ENCODE results near the gene SLC16A7.

The SLC16A7 gene

GRCh38 chr12:59780605-59781135, 184.8 kb downstream of the SLC16A7 start:
- no peak overlapping the region for H3K4me3 ChIP-seq (ENCODE audit: low read length)
- no peaks in the 10 kb centered on the region for H3K27me3 ChIP-seq (ENCODE audit: control insufficient read depth, insufficient read depth, low read length)
- H3K4me1 ChIP-seq (ENCODE audit: control insufficient read depth, insufficient read depth, low read length) = no peaks in the 10 kb centered on the region
- H3K9ac ChIP-seq (ENCODE audit: low read length) = no peak overlapping the region
- no peaks in the 10 kb centered on the region for H3K36me3 ChIP-seq (ENCODE audit: control insufficient read depth, insufficient read depth, low read length)
- H3K27ac ChIP-seq (ENCODE audit: low read depth, low read length) = no peak overlapping the region

GRCh38 chr12:59787610-59788009, 191.8 kb downstream of the SLC16A7 start:
- no peak overlapping the region for H3K27ac ChIP-seq (ENCODE audit: low read depth, low read length)
- H3K36me3 ChIP-seq (ENCODE audit: control insufficient read depth, insufficient read depth, low read length) = peaks cover 2% of the 10 kb centered on the region

GRCh38 chr12:59792647-59793046, 196.8 kb downstream of the SLC16A7 start:
- H3K27ac ChIP-seq (ENCODE audit: low read depth, low read length) = no peak overlapping the region
- peaks cover 2% of the 10 kb centered on the region for H3K36me3 ChIP-seq (ENCODE audit: control insufficient read depth, insufficient read depth, low read length)
- H3K27me3 ChIP-seq (ENCODE audit: control insufficient read depth, insufficient read depth, low read length) = no peaks in the 10 kb centered on the region
- no peak overlapping the region for H3K9ac ChIP-seq (ENCODE audit: low read length)
- H3K4me1 ChIP-seq (ENCODE audit: control insufficient read depth, insufficient read depth, low read length) = no peaks in the 10 kb centered on the region
- no peak overlapping the region for H3K4me3 ChIP-seq (ENCODE audit: low read length)

More at GRCh38 chr12:59787610-59788009, 191.8 kb downstream of the SLC16A7 start:
- no peak overlapping the region for H3K4me3 ChIP-seq (ENCODE audit: low read length)
- no peak overlapping the region for H3K9ac ChIP-seq (ENCODE audit: low read length)
- no peaks in the 10 kb centered on the region for H3K27me3 ChIP-seq (ENCODE audit: control insufficient read depth, insufficient read depth, low read length)
- no peaks in the 10 kb centered on the region for H3K4me1 ChIP-seq (ENCODE audit: control insufficient read depth, insufficient read depth, low read length)

- Histone ChIP-seq H3K27me3 (ENCODE audit: control insufficient read depth, insufficient read depth, low read length) (no peaks in the 10 kb centered on the region), H3K9ac (ENCODE audit: low read length) (no peak overlapping the region), H3K27ac (ENCODE audit: low read depth, low read length) (no peak overlapping the region), H3K4me3 (ENCODE audit: low read length) (peak overlapping the region; percentile 35), H3K4me1 (ENCODE audit: control insufficient read depth, insufficient read depth, low read length) (no peaks in the 10 kb centered on the region), H3K36me3 (ENCODE audit: control insufficient read depth, insufficient read depth, low read length) (no peaks in the 10 kb centered on the region)
These were observed 207.9 kb downstream of the SLC16A7 start for GRCh38 chr12:59803735-59804134.

GRCh38 chr12:59808317-59808910, 212.6 kb downstream of the SLC16A7 start:
- Histone ChIP-seq H3K27me3 (ENCODE audit: control insufficient read depth, insufficient read depth, low read length) (no peaks in the 10 kb centered on the region), H3K4me3 (ENCODE audit: low read length) (no peak overlapping the region), H3K36me3 (ENCODE audit: control insufficient read depth, insufficient read depth, low read length) (no peaks in the 10 kb centered on the region), H3K4me1 (ENCODE audit: control insufficient read depth, insufficient read depth, low read length) (no peaks in the 10 kb centered on the region), H3K9ac (ENCODE audit: low read length) (no peak overlapping the region), H3K27ac (ENCODE audit: low read depth, low read length) (no peak overlapping the region)

GRCh38 chr12:59811991-59812390, 216.2 kb downstream of the SLC16A7 start:
- H3K27me3 ChIP-seq (ENCODE audit: control insufficient read depth, insufficient read depth, low read length) = no peaks in the 10 kb centered on the region
- no peak overlapping the region for H3K4me3 ChIP-seq (ENCODE audit: low read length)
- H3K27ac ChIP-seq (ENCODE audit: low read depth, low read length) = no peak overlapping the region
- no peak overlapping the region for H3K9ac ChIP-seq (ENCODE audit: low read length)
- H3K4me1 ChIP-seq (ENCODE audit: control insufficient read depth, insufficient read depth, low read length) = no peaks in the 10 kb centered on the region
- H3K36me3 ChIP-seq (ENCODE audit: control insufficient read depth, insufficient read depth, low read length) = no peaks in the 10 kb centered on the region

- Histone ChIP-seq H3K36me3 (ENCODE audit: control insufficient read depth, insufficient read depth, low read length) (no peaks in the 10 kb centered on the region), H3K4me3 (ENCODE audit: low read length) (no peak overlapping the region), H3K27me3 (ENCODE audit: control insufficient read depth, insufficient read depth, low read length) (no peaks in the 10 kb centered on the region), H3K4me1 (ENCODE audit: control insufficient read depth, insufficient read depth, low read length) (no peaks in the 10 kb centered on the region), H3K9ac (ENCODE audit: low read length) (no peak overlapping the region), H3K27ac (ENCODE audit: low read depth, low read length) (no peak overlapping the region)
These were observed 216.9 kb downstream of the SLC16A7 start for GRCh38 chr12:59812716-59813115.

- H3K27ac ChIP-seq (ENCODE audit: low read depth, low read length) = no peak overlapping the region
- no peaks in the 10 kb centered on the region for H3K27me3 ChIP-seq (ENCODE audit: control insufficient read depth, insufficient read depth, low read length)
- H3K4me3 ChIP-seq (ENCODE audit: low read length) = no peak overlapping the region
- H3K4me1 ChIP-seq (ENCODE audit: control insufficient read depth, insufficient read depth, low read length) = no peaks in the 10 kb centered on the region
- no peak overlapping the region for H3K9ac ChIP-seq (ENCODE audit: low read length)
- no peaks in the 10 kb centered on the region for H3K36me3 ChIP-seq (ENCODE audit: control insufficient read depth, insufficient read depth, low read length)
These were observed 224.8 kb downstream of the SLC16A7 start for GRCh38 chr12:59820594-59821011.

GRCh38 chr12:59823567-59823966, 227.7 kb downstream of the SLC16A7 start:
- Histone ChIP-seq H3K4me3 (ENCODE audit: low read length) (no peak overlapping the region), H3K27me3 (ENCODE audit: control insufficient read depth, insufficient read depth, low read length) (no peaks in the 10 kb centered on the region), H3K27ac (ENCODE audit: low read depth, low read length) (no peak overlapping the region), H3K9ac (ENCODE audit: low read length) (no peak overlapping the region), H3K4me1 (ENCODE audit: control insufficient read depth, insufficient read depth, low read length) (no peaks in the 10 kb centered on the region), H3K36me3 (ENCODE audit: control insufficient read depth, insufficient read depth, low read length) (no peaks in the 10 kb centered on the region)

- Histone ChIP-seq H3K27ac (ENCODE audit: low read depth, low read length) (no peak overlapping the region), H3K9ac (ENCODE audit: low read length) (no peak overlapping the region), H3K27me3 (ENCODE audit: control insufficient read depth, insufficient read depth, low read length) (no peaks in the 10 kb centered on the region), H3K4me3 (ENCODE audit: low read length) (no peak overlapping the region), H3K36me3 (ENCODE audit: control insufficient read depth, insufficient read depth, low read length) (no peaks in the 10 kb centered on the region), H3K4me1 (ENCODE audit: control insufficient read depth, insufficient read depth, low read length) (no peaks in the 10 kb centered on the region)
These were observed 231.9 kb downstream of the SLC16A7 start for GRCh38 chr12:59827767-59828166.

- Histone ChIP-seq H3K27me3 (ENCODE audit: control insufficient read depth, insufficient read depth, low read length) (no peaks in the 10 kb centered on the region), H3K36me3 (ENCODE audit: control insufficient read depth, insufficient read depth, low read length) (no peaks in the 10 kb centered on the region), H3K27ac (ENCODE audit: low read depth, low read length) (no peak overlapping the region), H3K4me1 (ENCODE audit: control insufficient read depth, insufficient read depth, low read length) (no peaks in the 10 kb centered on the region), H3K4me3 (ENCODE audit: low read length) (no peak overlapping the region), H3K9ac (ENCODE audit: low read length) (no peak overlapping the region)
These were observed 232.7 kb downstream of the SLC16A7 start for GRCh38 chr12:59828521-59828920.

- H3K4me1 ChIP-seq (ENCODE audit: control insufficient read depth, insufficient read depth, low read length) = no peaks in the 10 kb centered on the region
- H3K27me3 ChIP-seq (ENCODE audit: control insufficient read depth, insufficient read depth, low read length) = no peaks in the 10 kb centered on the region
- no peak overlapping the region for H3K9ac ChIP-seq (ENCODE audit: low read length)
- no peaks in the 10 kb centered on the region for H3K36me3 ChIP-seq (ENCODE audit: control insufficient read depth, insufficient read depth, low read length)
- H3K4me3 ChIP-seq (ENCODE audit: low read length) = no peak overlapping the region
- H3K27ac ChIP-seq (ENCODE audit: low read depth, low read length) = no peak overlapping the region
These were observed 237.6 kb downstream of the SLC16A7 start for GRCh38 chr12:59833408-59833807.

All from rectal smooth muscle tissue (tissue), 1 donor.